Right lobe of liver (tissue), 6 donors: ENCODE measurements around the gene NKG7. TPM values are rescaled to one million over a fixed set of nuclear protein-coding genes. Genes with fewer than 3 reads are reported as not detected.

Experiments
- ATAC-seq, 4 donors: fragments of 200-7000 bp; cut with Tn5 transposase; one replicate each; pipeline ENCODE4 v1.9.1; 2020; ENCODE audit warnings: mild to moderate bottlenecking in 4 of 4, moderate library complexity in 4 of 4
- DNase-seq, 3 donors: peaks; one replicate each; pipeline ENCODE4 v3.0.0-alpha.2; 2020
- H3K27ac ChIP-seq, 3 donors: fragments of 200-600 bp; one replicate each; pipeline ENCODE4 v1.8.0; 2022
- H3K27me3 ChIP-seq, 2 donors: fragments of 200-600 bp; one replicate each; pipeline ENCODE4 v1.8.0; 2022
- H3K36me3 ChIP-seq, 4 donors: fragments of 200-600 bp; sonication (generic) in 1 of 4; one replicate each; pipeline versions ENCODE4 v1.5.1 to v1.8.0; 2017 to 2022; ENCODE audit warnings: control low read depth in 1 of 4
- H3K4me1 ChIP-seq, 4 donors: fragments of 200-600 bp; sonication (generic) in 1 of 4; one replicate each; pipeline versions ENCODE4 v1.5.1 to v1.8.0; 2017 to 2022; ENCODE audit warnings: control low read depth in 1 of 4
- H3K4me3 ChIP-seq, 3 donors: fragments of 200-600 bp; one replicate each; pipeline ENCODE4 v1.8.0; 2022
- H3K9me3 ChIP-seq, 4 donors: fragments of 200-600 bp; sonication (generic) in 1 of 4; one replicate each; pipeline versions ENCODE4 v1.5.1 to v1.8.0; 2017 to 2022; ENCODE audit warnings: control low read depth in 1 of 4
- POLR2A ChIP-seq: fragments of 450-650 bp; IDR thresholded peaks from one replicate; pipeline ENCODE4 v1.6.1; 2017; ENCODE audit warnings: antibody characterized with exemption, mild to moderate bottlenecking
- WGBS: methylation state at CpG from one replicate; pipeline ENCODE4 v1.1.6; 2018; ENCODE audit warnings: low coverage, low lambda C conversion rate; ENCODE audit not compliant: insufficient coverage; ENCODE audit errors: missing lambda C conversion rate; 5-methylcytosine and 5-hydroxymethylcytosine counted together
- intact Hi-C, 2 donors: fragments of 100-400 bp; cut with DNase I; formaldehyde crosslinking; loops; one replicate each; pipeline versions ENCODE4 v1.11.2 to v1.14.1; 2022
- total RNA-seq, 6 experiments: library from RNA; depleted of rRNA in 2 of 6; stranded (reverse); fragments of >200 nt in 2 of 6; fragmentation: NEBNext Ultra II Directional in 3 of 6; extraction: Animal tissue kit (Norgen Biotek cat#: 25700) in 3 of 6; gene quantifications; one replicate each; pipeline versions ENCODE4 v1.1.0 to v1.2.4, GENCODE V29; 2016 to 2023
- TF ChIP-seq, protein P1 (sequence below), 4 donors: fragments of 200-600 bp in 3 of 4; fragments of 450-650 bp in 1 of 4; IDR thresholded peaks; one replicate each; pipeline versions ENCODE4 v1.5.1 to v1.8.0; 2016 to 2022; ENCODE audit warnings: antibody characterized with exemption in 4 of 4, mild to moderate bottlenecking in 2 of 4
- donor health status: DM: no; HTN: yes; CAD: no.
- donor health status: DM: no; HTN: no; CAD: no.
- donor health status: DM: no; HTN: no; CAD: no.
- donor health status: DM: no; HTN: yes; CAD: no.
- donor health status: DM: no; HTN: yes; CAD: no.

Gene NKG7
- total RNA-seq, 6 experiments from 2014 or later, result 1.7 to 7.7 (median 4.1) TPM

DNA sequence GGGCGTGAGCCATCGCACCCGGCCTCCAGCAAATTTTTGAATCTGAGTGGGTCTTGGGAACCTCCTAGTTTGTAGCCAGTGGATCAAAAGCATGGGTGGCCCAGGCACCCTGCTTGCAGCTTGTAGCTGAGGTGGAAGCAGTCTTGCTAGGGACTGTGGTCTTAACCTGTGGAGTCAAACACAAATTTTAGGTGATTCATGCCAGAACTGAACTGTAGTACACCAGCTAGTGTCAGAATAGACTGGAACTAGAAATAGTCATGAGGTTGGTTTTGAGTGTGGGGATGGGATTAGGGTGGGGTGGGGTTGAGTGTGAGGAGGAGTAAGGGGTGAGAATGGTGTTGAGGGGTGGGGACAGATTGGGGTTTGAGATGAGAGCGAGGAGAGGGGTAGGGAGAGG is 9.6 kb upstream of the NKG7 start:
- no peak for DNase-seq
- ATAC-seq, result no peak
- intact Hi-C loops, result no loop called here
- no peaks in the 10 kb centered on the region for H3K9me3 ChIP-seq
- H3K27me3 ChIP-seq, result no peaks in the 10 kb centered on the region
- WGBS, result 94% methylated on average over 4 of the region's 4 CpGs
- no peak overlapping the region for H3K27ac ChIP-seq
- H3K4me3 ChIP-seq, result no peak overlapping the region
- TF ChIP-seq POLR2A, result no peak
- TF ChIP-seq, protein P1, sequence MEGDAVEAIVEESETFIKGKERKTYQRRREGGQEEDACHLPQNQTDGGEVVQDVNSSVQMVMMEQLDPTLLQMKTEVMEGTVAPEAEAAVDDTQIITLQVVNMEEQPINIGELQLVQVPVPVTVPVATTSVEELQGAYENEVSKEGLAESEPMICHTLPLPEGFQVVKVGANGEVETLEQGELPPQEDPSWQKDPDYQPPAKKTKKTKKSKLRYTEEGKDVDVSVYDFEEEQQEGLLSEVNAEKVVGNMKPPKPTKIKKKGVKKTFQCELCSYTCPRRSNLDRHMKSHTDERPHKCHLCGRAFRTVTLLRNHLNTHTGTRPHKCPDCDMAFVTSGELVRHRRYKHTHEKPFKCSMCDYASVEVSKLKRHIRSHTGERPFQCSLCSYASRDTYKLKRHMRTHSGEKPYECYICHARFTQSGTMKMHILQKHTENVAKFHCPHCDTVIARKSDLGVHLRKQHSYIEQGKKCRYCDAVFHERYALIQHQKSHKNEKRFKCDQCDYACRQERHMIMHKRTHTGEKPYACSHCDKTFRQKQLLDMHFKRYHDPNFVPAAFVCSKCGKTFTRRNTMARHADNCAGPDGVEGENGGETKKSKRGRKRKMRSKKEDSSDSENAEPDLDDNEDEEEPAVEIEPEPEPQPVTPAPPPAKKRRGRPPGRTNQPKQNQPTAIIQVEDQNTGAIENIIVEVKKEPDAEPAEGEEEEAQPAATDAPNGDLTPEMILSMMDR (IDR thresholded peaks at IDR 0.05), result no peak
- no peaks in the 10 kb centered on the region for H3K4me1 ChIP-seq
- H3K36me3 ChIP-seq, result no peaks in the 10 kb centered on the region

DNA sequence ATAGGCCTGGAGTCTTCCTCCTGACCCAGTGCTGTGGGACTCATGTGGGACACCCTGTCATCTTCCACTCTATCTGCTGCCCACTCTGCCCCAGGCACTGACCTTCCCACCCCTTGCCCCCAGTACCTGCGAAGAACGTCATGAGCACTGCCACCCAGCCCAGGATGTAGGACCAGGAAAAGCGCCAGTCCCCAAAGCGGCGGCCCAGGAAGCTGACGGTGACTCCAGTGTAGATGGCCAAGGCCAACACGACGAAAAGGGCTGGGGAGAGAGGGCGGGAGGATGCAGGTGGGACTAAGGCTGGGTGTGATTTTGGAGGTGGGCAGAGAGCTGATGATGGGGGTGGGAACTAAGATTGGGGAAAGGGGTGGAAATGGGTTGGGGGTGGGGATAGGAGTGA is 7.9 kb upstream of the NKG7 start:
- H3K36me3 ChIP-seq, result no peaks in the 10 kb centered on the region
- no peak overlapping the region for H3K27ac ChIP-seq
- H3K4me3 ChIP-seq, result no peak overlapping the region
- TF ChIP-seq POLR2A, result no peak
- TF ChIP-seq, protein P1 (IDR thresholded peaks at IDR 0.05), result no peak
- intact Hi-C loops, result no loop called here
- WGBS, result 86% methylated on average over 7 of the region's 9 CpGs
- H3K27me3 ChIP-seq, result no peaks in the 10 kb centered on the region
- no peaks in the 10 kb centered on the region for H3K4me1 ChIP-seq
- no peaks in the 10 kb centered on the region for H3K9me3 ChIP-seq
- peak in 1 of 4 donors; percentile 10 for ATAC-seq
- no peak for DNase-seq

DNA sequence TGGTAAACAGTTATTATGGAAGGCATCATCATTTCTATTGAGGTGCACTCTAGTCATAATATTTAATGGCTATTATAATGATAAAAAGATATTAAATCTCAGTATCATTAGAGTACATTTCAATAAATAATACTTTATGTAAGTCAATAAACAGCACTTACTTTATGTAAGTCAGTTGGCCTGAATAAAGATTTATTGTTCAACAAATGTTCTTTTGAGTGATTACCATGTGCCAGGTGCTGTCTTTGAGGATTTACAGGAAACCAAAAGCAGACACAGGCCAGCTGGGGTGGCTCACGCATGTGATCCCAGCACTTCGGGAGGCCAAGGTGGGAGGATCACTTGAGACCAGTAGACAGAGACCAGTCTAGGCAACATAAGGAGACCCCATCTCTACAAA is 5.0 kb upstream of the NKG7 start:
- DNase-seq (no peak), ATAC-seq (no peak)
- H3K27ac ChIP-seq, result no peak overlapping the region
- no peaks in the 10 kb centered on the region for H3K27me3 ChIP-seq
- intact Hi-C loops, result no loop called here
- no peaks in the 10 kb centered on the region for H3K9me3 ChIP-seq
- no peaks in the 10 kb centered on the region for H3K36me3 ChIP-seq
- 94% methylated on average over 2 of the region's 2 CpGs for WGBS
- no peaks in the 10 kb centered on the region for H3K4me1 ChIP-seq
- TF ChIP-seq, protein P1 (IDR thresholded peaks at IDR 0.05), result no peak
- no peak for TF ChIP-seq POLR2A
- H3K4me3 ChIP-seq, result no peak overlapping the region

GRCh38 chr19:51375504-51376221 is 3.2 kb upstream of the NKG7 start:
- ATAC-seq, result no peak
- intact Hi-C loops, result no loop called here
- no peaks in the 10 kb centered on the region for H3K9me3 ChIP-seq

More at GRCh38 chr19:51375504-51376221, 3.2 kb upstream of the NKG7 start:
- Histone ChIP-seq H3K27ac (no peak overlapping the region), H3K4me3 (no peak overlapping the region), H3K4me1 (no peaks in the 10 kb centered on the region), H3K36me3 (no peaks in the 10 kb centered on the region), H3K27me3 (no peaks in the 10 kb centered on the region)
- WGBS, result 67% methylated on average over 4 of the region's 11 CpGs
- TF ChIP-seq POLR2A, result no peak
- TF ChIP-seq, protein P1 (IDR thresholded peaks at IDR 0.05), result no peak
- peak in 1 of 3 donors; percentile 22 for DNase-seq
